ENCODE measurements around the gene UPK3B. TPM values are rescaled to one million over a fixed set of nuclear protein-coding genes. Genes with fewer than 3 reads are reported as not detected.

UPK3B gene
- total and polyA plus RNA-seq, 2 donors from 2014 or later = 0.15 to 1.9 TPM

Other genes starting within 250 kb of the UPK3B start
- 1,012 TPM for gene HSPB1, start 207.9 kb upstream of the UPK3B start, total RNA-seq
- 1,561 TPM for gene HSPB1, start 207.9 kb upstream of the UPK3B start, polyA plus RNA-seq (ENCODE audit: insufficient read depth, low read depth, low replicate concordance)
- gene YWHAG, start 151.6 kb upstream of the UPK3B start, total RNA-seq = 94.2 TPM
- 45.4 TPM for gene YWHAG, start 151.6 kb upstream of the UPK3B start, polyA plus RNA-seq (ENCODE audit: insufficient read depth, low read depth, low replicate concordance)
- gene SSC4D, start 100.9 kb upstream of the UPK3B start, total RNA-seq = 2.1 TPM
- 12.9 TPM for gene SSC4D, start 100.9 kb upstream of the UPK3B start, polyA plus RNA-seq (ENCODE audit: insufficient read depth, low read depth, low replicate concordance)
- gene ZP3, start 85.6 kb upstream of the UPK3B start, total RNA-seq = 17.5 TPM
- gene ZP3, start 85.6 kb upstream of the UPK3B start, polyA plus RNA-seq (ENCODE audit: insufficient read depth, low read depth, low replicate concordance) = 2.8 TPM
- gene DTX2, start 48.8 kb upstream of the UPK3B start, total RNA-seq = 21.6 TPM
- gene DTX2, start 48.8 kb upstream of the UPK3B start, polyA plus RNA-seq (ENCODE audit: insufficient read depth, low read depth, low replicate concordance) = 8.1 TPM
- gene SPDYE16, start 32.7 kb downstream of the UPK3B start, total RNA-seq = 0.31 TPM
- not detected for gene SPDYE16, start 32.7 kb downstream of the UPK3B start, polyA plus RNA-seq (ENCODE audit: insufficient read depth, low read depth, low replicate concordance)
- 23.5 TPM for gene POMZP3, start 116.7 kb downstream of the UPK3B start, total RNA-seq
- gene POMZP3, start 116.7 kb downstream of the UPK3B start, polyA plus RNA-seq (ENCODE audit: insufficient read depth, low read depth, low replicate concordance) = 13.9 TPM

Measured in kidney (tissue), 2 donors.